K562 (cell line): ENCODE data around the gene NMT1. TPM values are rescaled to one million over a fixed set of nuclear protein-coding genes. Genes with fewer than 3 reads are reported as not detected.

Experiments used
- CBX3 ChIP-seq, 2 experiments: IDR thresholded peaks; 1 replicate in 1 of 2; 2 replicates in 1 of 2; pipeline ENCODE4 v1.6.1; 2012; ENCODE audit warnings: inconsistent platforms in 2 of 2, low read length in 2 of 2, borderline replicate concordance in 1 of 2, control low read depth in 1 of 2
- GABPA ChIP-seq: fragments of 200-800 bp; sonication (Bioruptor generic); conservative IDR thresholded peaks from 2 replicates; pipeline ENCODE4 v1.6.1; 2016; ENCODE audit warnings: low read depth, missing genetic modification characterization, missing compliant biosample characterization
- MCM7 ChIP-seq, 2 experiments: fragments of 450-650 bp; IDR thresholded peaks; 2 replicates each; pipeline ENCODE4 v1.6.1; 2016 to 2018
- MTA1 ChIP-seq: fragments of 450-650 bp; IDR thresholded peaks from 2 replicates; pipeline ENCODE4 v1.6.1; 2017; ENCODE audit warnings: borderline replicate concordance
- NRF1 ChIP-seq, 2 experiments: fragments of 450-650 bp; IDR thresholded peaks in 1 of 2; conservative IDR thresholded peaks in 1 of 2; 2 replicates each; pipeline ENCODE4 v1.6.1; 2014; ENCODE audit warnings: mild to moderate bottlenecking in 2 of 2
- POLR3A ChIP-seq: IDR thresholded peaks from 2 replicates; pipeline ENCODE4 v1.6.1; 2011; ENCODE audit warnings: borderline replicate concordance, mild to moderate bottlenecking, moderate library complexity; ENCODE audit not compliant: insufficient read length, insufficient read depth; ENCODE audit errors: extremely low read depth
- PYGO2 ChIP-seq: fragments of 450-650 bp; IDR thresholded peaks from 2 replicates; pipeline ENCODE4 v1.6.1; 2016; ENCODE audit warnings: mild to moderate bottlenecking, missing genetic modification characterization, moderate library complexity, missing compliant biosample characterization
- RBBP5 ChIP-seq: fragments of 200-600 bp; sonication (generic); IDR thresholded peaks from 2 replicates; pipeline ENCODE4 v1.6.1; 2012; ENCODE audit warnings: borderline replicate concordance, mild to moderate bottlenecking, low read length, control low read depth, inconsistent platforms; ENCODE audit not compliant: insufficient read depth, poor library complexity, severe bottlenecking
- TBL1XR1 ChIP-seq, 2 experiments: IDR thresholded peaks; 2 replicates each; pipeline ENCODE4 v1.6.1; 2012; ENCODE audit warnings: improper control_type of control experiment in 2 of 2, low read length in 2 of 2, mild to moderate bottlenecking in 1 of 2
- TBP ChIP-seq: optimal IDR thresholded peaks from 2 replicates; pipeline ENCODE3; 2011; ENCODE audit warnings: low read depth, low read length, improper control_type of control experiment
- ZHX1 ChIP-seq: fragments of 150-350 bp; conservative IDR thresholded peaks from 2 replicates; pipeline ENCODE4 v1.6.1; 2014; ENCODE audit warnings: low read length
- polyA plus RNA-seq, 8 experiments: library from polyadenylated mRNA; depleted of rRNA in 4 of 8; stranded (reverse) in 5 of 8; unstranded in 3 of 8; fragments of >200 nt; fragmentation: Nextera tagmentation in 2 of 8; fragmentation: Illumina TruSeq in 1 of 8; extraction: Ambion mirVana in 2 of 8; extraction: Trizol in 1 of 8; gene quantifications; 2 replicates each; pipeline versions ENCODE4 v1.2.1 to v1.2.3, GENCODE V29; 2011 to 2014; ENCODE audit warnings: inconsistent platforms in 1 of 8, missing spikeins in 1 of 8
- total RNA-seq, 7 experiments: library from RNA; depleted of rRNA in 6 of 7; stranded (reverse); fragments of >200 nt in 6 of 7; fragmentation: Illumina TruSeq in 2 of 7; extraction: Trizol in 2 of 7; gene quantifications; 2 replicates each; pipeline versions ENCODE4 v1.2.1 to v1.2.3, GENCODE V29; 2011 to 2021; ENCODE audit warnings: low replicate concordance in 1 of 7
- TF ChIP-seq, protein P1 (sequence below), 2 experiments: fragments of 450-650 bp; conservative IDR thresholded peaks; 2 replicates each; pipeline ENCODE4 v1.6.1; 2017; ENCODE audit warnings: mild to moderate bottlenecking in 2 of 2, moderate library complexity in 2 of 2
- TF ChIP-seq, protein P2 (sequence below), 2 experiments: fragments of 450-650 bp in 1 of 2; sonication (generic) in 1 of 2; formaldehyde crosslinking in 1 of 2; IDR thresholded peaks; 2 replicates each; pipeline versions ENCODE4 v1.7.1 to v1.9.0; 2016 to 2022; ENCODE audit warnings: inconsistent platforms in 1 of 2, mild to moderate bottlenecking in 1 of 2, missing genetic modification reagents in 1 of 2

The NMT1 gene
- total and polyA plus RNA-seq, 9 of the 15 experiments (the other 6 are each of a cell fraction or from before 2014, with no cell fraction given) = 86.7 to 569 (median 213) TPM

DNA sequence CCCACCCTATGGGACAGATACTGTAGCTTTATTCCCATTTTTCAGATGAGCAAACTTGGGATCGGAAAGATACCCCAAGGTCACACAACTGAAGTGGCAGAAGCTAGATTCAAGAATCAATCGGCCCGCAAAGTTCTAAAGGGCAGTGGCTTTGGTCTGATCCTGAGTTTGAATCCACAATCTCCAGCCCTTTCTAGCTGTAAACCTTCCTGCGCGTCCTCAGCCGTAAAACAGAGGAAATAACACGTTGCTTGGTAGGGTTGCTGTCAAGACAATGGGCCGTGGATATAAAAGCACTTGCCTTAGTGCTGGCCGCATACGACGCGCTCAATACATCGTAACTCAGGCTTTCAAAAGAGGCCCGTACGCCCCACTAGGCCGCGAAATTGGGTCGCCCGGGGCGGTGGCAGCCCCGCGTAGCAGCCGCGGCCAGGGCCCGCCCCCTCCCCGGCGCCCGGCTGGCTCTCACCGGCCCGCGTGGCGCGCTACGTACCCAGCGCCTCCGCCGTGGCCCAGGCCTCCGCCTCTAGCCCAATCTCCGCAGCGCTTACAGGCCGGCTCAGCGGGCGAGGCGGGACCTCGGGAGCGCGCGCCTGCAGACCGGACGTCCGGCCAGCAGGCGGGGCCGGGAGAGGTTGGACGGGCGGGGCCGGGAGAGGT, 9.9 kb upstream of the NMT1 start, which contains the start of gene DCAKD (continued):
- no peak for TF ChIP-seq ZHX1
- no peak for TF ChIP-seq PYGO2 (tag)
- TF ChIP-seq GABPA (tag) = peak; percentile 92
- no peak for TF ChIP-seq MCM7 (IDR thresholded peaks at IDR 0.05)
- TF ChIP-seq RBBP5 = peak; percentile 52
- TF ChIP-seq CBX3 (IDR thresholded peaks at IDR 0.05; ENCODE audit: borderline replicate concordance in 1 of 2, low read length in 2 of 2) = 0 out of 3 replicates have a peak, but pooled peaks of 1 of the 2 experiments have one; percentile 12
- TF ChIP-seq TBL1XR1 (IDR thresholded peaks at IDR 0.05; ENCODE audit: low read length in 2 of 2) = no peak
- TF ChIP-seq MTA1 = no peak
- TF ChIP-seq, protein P1, sequence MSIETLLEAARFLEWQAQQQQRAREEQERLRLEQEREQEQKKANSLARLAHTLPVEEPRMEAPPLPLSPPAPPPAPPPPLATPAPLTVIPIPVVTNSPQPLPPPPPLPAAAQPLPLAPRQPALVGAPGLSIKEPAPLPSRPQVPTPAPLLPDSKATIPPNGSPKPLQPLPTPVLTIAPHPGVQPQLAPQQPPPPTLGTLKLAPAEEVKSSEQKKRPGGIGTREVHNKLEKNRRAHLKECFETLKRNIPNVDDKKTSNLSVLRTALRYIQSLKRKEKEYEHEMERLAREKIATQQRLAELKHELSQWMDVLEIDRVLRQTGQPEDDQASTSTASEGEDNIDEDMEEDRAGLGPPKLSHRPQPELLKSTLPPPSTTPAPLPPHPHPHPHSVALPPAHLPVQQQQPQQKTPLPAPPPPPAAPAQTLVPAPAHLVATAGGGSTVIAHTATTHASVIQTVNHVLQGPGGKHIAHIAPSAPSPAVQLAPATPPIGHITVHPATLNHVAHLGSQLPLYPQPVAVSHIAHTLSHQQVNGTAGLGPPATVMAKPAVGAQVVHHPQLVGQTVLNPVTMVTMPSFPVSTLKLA (conservative IDR thresholded peaks at IDR 0.05) = peak in 1 of 2 experiments; percentile 64; a peak in 2 of 4 replicates
- TF ChIP-seq NRF1 (conservative IDR thresholded peaks at IDR 0.05 in 1 of 2, IDR thresholded peaks at IDR 0.05 in 1 of 2) = peak in 1 of 2 experiments; percentile 58; a peak in 2 of 4 replicates
- TF ChIP-seq, protein P2, sequence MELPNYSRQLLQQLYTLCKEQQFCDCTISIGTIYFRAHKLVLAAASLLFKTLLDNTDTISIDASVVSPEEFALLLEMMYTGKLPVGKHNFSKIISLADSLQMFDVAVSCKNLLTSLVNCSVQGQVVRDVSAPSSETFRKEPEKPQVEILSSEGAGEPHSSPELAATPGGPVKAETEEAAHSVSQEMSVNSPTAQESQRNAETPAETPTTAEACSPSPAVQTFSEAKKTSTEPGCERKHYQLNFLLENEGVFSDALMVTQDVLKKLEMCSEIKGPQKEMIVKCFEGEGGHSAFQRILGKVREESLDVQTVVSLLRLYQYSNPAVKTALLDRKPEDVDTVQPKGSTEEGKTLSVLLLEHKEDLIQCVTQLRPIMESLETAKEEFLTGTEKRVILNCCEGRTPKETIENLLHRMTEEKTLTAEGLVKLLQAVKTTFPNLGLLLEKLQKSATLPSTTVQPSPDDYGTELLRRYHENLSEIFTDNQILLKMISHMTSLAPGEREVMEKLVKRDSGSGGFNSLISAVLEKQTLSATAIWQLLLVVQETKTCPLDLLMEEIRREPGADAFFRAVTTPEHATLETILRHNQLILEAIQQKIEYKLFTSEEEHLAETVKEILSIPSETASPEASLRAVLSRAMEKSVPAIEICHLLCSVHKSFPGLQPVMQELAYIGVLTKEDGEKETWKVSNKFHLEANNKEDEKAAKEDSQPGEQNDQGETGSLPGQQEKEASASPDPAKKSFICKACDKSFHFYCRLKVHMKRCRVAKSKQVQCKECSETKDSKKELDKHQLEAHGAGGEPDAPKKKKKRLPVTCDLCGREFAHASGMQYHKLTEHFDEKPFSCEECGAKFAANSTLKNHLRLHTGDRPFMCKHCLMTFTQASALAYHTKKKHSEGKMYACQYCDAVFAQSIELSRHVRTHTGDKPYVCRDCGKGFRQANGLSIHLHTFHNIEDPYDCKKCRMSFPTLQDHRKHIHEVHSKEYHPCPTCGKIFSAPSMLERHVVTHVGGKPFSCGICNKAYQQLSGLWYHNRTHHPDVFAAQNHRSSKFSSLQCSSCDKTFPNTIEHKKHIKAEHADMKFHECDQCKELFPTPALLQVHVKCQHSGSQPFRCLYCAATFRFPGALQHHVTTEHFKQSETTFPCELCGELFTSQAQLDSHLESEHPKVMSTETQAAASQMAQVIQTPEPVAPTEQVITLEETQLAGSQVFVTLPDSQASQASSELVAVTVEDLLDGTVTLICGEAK (IDR thresholded peaks at IDR 0.05) = peak; percentile 78
- TF ChIP-seq, protein P2 (CRISPR knock-in tag; IDR thresholded peaks at IDR 0.05) = no peak
- peak; percentile 36 for TF ChIP-seq TBP
- TF ChIP-seq POLR3A = no peak
